Osteoblast (primary cell): ENCODE measurements around the gene LHFPL2. TPM values are rescaled to one million over a fixed set of nuclear protein-coding genes. Genes with fewer than 3 reads are reported as not detected.
A peak's percentile ranks its signal among the peaks of the same experiment; 100 is the strongest.

Experiments used
- DNase-seq: peaks from one replicate; pipeline ENCODE4 v3.0.0; 2011; ENCODE audit warnings: low spot score, mixed read lengths; ENCODE audit not compliant: insufficient read length; ENCODE audit errors: missing footprints
- H2AFZ ChIP-seq: 2 replicates; pipeline ENCODE4 v1.6.0; 2011; ENCODE audit warnings: mild to moderate bottlenecking, low read length
- H3K27ac ChIP-seq: 2 replicates; pipeline ENCODE4 v1.5.1; 2011; ENCODE audit warnings: mild to moderate bottlenecking, low read depth, low read length, moderate library complexity
- H3K27me3 ChIP-seq: 2 replicates; pipeline ENCODE4 v1.6.0; 2012; ENCODE audit warnings: mild to moderate bottlenecking, control low read depth, inconsistent platforms, low read length, moderate library complexity; ENCODE audit not compliant: insufficient read depth
- H3K36me3 ChIP-seq: 2 replicates; pipeline ENCODE4 v1.5.1; 2011; ENCODE audit warnings: mild to moderate bottlenecking, low read length, control low read depth, moderate library complexity; ENCODE audit not compliant: insufficient read depth
- H3K4me1 ChIP-seq: 2 replicates; pipeline ENCODE4 v1.5.1; 2011; ENCODE audit warnings: mild to moderate bottlenecking, low read length, control low read depth, moderate library complexity; ENCODE audit not compliant: insufficient read depth
- H3K4me2 ChIP-seq: 2 replicates; pipeline ENCODE4 v1.6.0; 2011; ENCODE audit warnings: mild to moderate bottlenecking, low read length; ENCODE audit not compliant: insufficient read depth
- H3K4me3 ChIP-seq: fragments of 200-600 bp; sonication (generic); 3 replicates; pipeline ENCODE4 v1.5.1; 2012; ENCODE audit warnings: mild to moderate bottlenecking, low read length, inconsistent platforms; ENCODE audit not compliant: insufficient read depth
- H3K79me2 ChIP-seq: 2 replicates; pipeline ENCODE4 v1.6.0; 2012; ENCODE audit warnings: mild to moderate bottlenecking, low read length, control low read depth, inconsistent platforms; ENCODE audit not compliant: insufficient read depth
- H3K9me3 ChIP-seq: 2 replicates; pipeline ENCODE4 v1.5.1; 2011; ENCODE audit warnings: low read depth, low read length, control low read depth
- H4K20me1 ChIP-seq: 2 replicates; pipeline ENCODE4 v1.6.0; 2012; ENCODE audit warnings: mild to moderate bottlenecking, low read length, control low read depth; ENCODE audit not compliant: insufficient read depth
- CTCF ChIP-seq: IDR thresholded peaks from 2 replicates; pipeline ENCODE4 v1.5.1; 2011; ENCODE audit warnings: mild to moderate bottlenecking, low read depth, low read length, moderate library complexity; ENCODE audit errors: extremely low read depth
- total RNA-seq: library from RNA; depleted of rRNA; stranded (reverse); fragments of >200 nt; gene quantifications from 2 replicates; pipeline ENCODE4 v1.2.3, GENCODE V29; 2012

The LHFPL2 gene
- total RNA-seq, 1 donor: 64.4 TPM

GRCh38 chr5:78637468-78637867 is 11.1 kb downstream of the LHFPL2 start:
- H3K4me1 ChIP-seq: peaks cover 58% of the 10 kb centered on the region
- H3K4me2 ChIP-seq: no peak overlapping the region
- peaks cover under 1% of the 10 kb centered on the region for H3K36me3 ChIP-seq
- H3K79me2 ChIP-seq: peaks cover 79% of the 10 kb centered on the region
- no peak for DNase-seq
- H4K20me1 ChIP-seq: peaks cover 27% of the 10 kb centered on the region
- no peak overlapping the region for H2AFZ ChIP-seq
- TF ChIP-seq CTCF: no peak
- H3K27ac ChIP-seq: no peak overlapping the region
- no peaks in the 10 kb centered on the region for H3K9me3 ChIP-seq
- H3K27me3 ChIP-seq: no peaks in the 10 kb centered on the region
- H3K4me3 ChIP-seq: no peak overlapping the region

- Histone ChIP-seq H3K27me3 (no peaks in the 10 kb centered on the region), H3K79me2 (peaks cover 76% of the 10 kb centered on the region), H3K27ac (no peak overlapping the region), H3K4me2 (no peak overlapping the region), H3K9me3 (no peaks in the 10 kb centered on the region), H3K4me1 (peaks cover 58% of the 10 kb centered on the region), H3K4me3 (no peak overlapping the region), H2AFZ (no peak overlapping the region), H4K20me1 (peaks cover 29% of the 10 kb centered on the region), H3K36me3 (peaks cover 7% of the 10 kb centered on the region)
- no peak for DNase-seq
- TF ChIP-seq CTCF: no peak
Observed at GRCh38 chr5:78636682-78637081, 11.9 kb downstream of the LHFPL2 start.

- Histone ChIP-seq H3K9me3 (no peaks in the 10 kb centered on the region), H3K4me2 (peak overlapping the region; percentile 61), H2AFZ (peak overlapping the region; percentile 52), H3K4me3 (peak overlapping the region; percentile 15), H3K27me3 (no peaks in the 10 kb centered on the region), H4K20me1 (peaks cover 29% of the 10 kb centered on the region), H3K4me1 (peaks cover 42% of the 10 kb centered on the region), H3K79me2 (peaks cover 72% of the 10 kb centered on the region), H3K36me3 (peaks cover 22% of the 10 kb centered on the region), H3K27ac (peak overlapping the region; percentile 9)
- DNase-seq: no peak
- TF ChIP-seq CTCF: peak; percentile 41
Observed at GRCh38 chr5:78634634-78635033, 13.9 kb downstream of the LHFPL2 start.

- peaks cover 38% of the 10 kb centered on the region for H3K4me1 ChIP-seq
- no peaks in the 10 kb centered on the region for H3K27me3 ChIP-seq
- H2AFZ ChIP-seq: no peak overlapping the region
- no peak overlapping the region for H3K4me2 ChIP-seq
- peaks cover 29% of the 10 kb centered on the region for H4K20me1 ChIP-seq
- H3K4me3 ChIP-seq: no peak overlapping the region
- no peak for TF ChIP-seq CTCF
- H3K9me3 ChIP-seq: no peaks in the 10 kb centered on the region
- H3K79me2 ChIP-seq: peaks cover 71% of the 10 kb centered on the region
- H3K27ac ChIP-seq: no peak overlapping the region
- peaks cover 22% of the 10 kb centered on the region for H3K36me3 ChIP-seq
- DNase-seq: no peak
Observed at GRCh38 chr5:78634229-78634628, 14.3 kb downstream of the LHFPL2 start.
